Ovary (tissue), 9 donors: Measurements from ENCODE around the gene NNAT. TPM values are rescaled to one million over a fixed set of nuclear protein-coding genes. Genes with fewer than 3 reads are reported as not detected.
A peak's percentile ranks its signal among the peaks of the same experiment; 100 is the strongest.

Source experiments
- DNase-seq, 5 donors: peaks; one replicate each; pipeline ENCODE4 v3.0.0-alpha.2; 2019 to 2020
- H3K27ac ChIP-seq, 2 donors: fragments of 200-600 bp; one replicate each; pipeline versions ENCODE4 v1.5.1 to v1.8.0; 2019 to 2022
- H3K27me3 ChIP-seq: fragments of 200-600 bp; one replicate; pipeline ENCODE4 v1.8.0; 2022
- H3K36me3 ChIP-seq: fragments of 200-600 bp; sonication (generic); one replicate; pipeline ENCODE4 v1.5.1; 2019
- H3K4me1 ChIP-seq: one replicate; pipeline ENCODE4 v1.8.1; 2013; ENCODE audit warnings: mild to moderate bottlenecking, moderate library complexity; ENCODE audit not compliant: insufficient read depth
- H3K4me3 ChIP-seq: fragments of 200-600 bp; sonication (generic); one replicate; pipeline ENCODE4 v1.5.1; 2017
- H3K9me3 ChIP-seq, 2 donors: fragments of 200-600 bp in 1 of 2; sonication (generic) in 1 of 2; one replicate each; pipeline versions ENCODE4 v1.5.1 to v1.8.1; 2013 to 2019; ENCODE audit warnings: mild to moderate bottlenecking in 1 of 2, moderate library complexity in 1 of 2
- EP300 ChIP-seq: sonication (generic); formaldehyde crosslinking; IDR thresholded peaks from one replicate; pipeline ENCODE4 v1.6.1; 2017; ENCODE audit warnings: antibody characterized with exemption
- POLR2A ChIP-seq: fragments of 450-650 bp; IDR thresholded peaks from one replicate; pipeline ENCODE4 v1.6.1; 2017; ENCODE audit warnings: antibody characterized with exemption, mild to moderate bottlenecking, moderate library complexity
- WGBS, 3 donors: extraction: QIAGEN DNeasy Blood & Tissue Kit in 1 of 3; methylation state at CpG; one replicate each; pipeline versions ENCODE4 v1.1.5 to v1.1.7; 2013 to 2017; 5-methylcytosine and 5-hydroxymethylcytosine counted together
- intact Hi-C, 4 donors: fragments of 100-400 bp; cut with DNase I; formaldehyde crosslinking; loops; one replicate each; pipeline versions ENCODE4 v1.11.0 to v1.15.1; 2022 to 2023
- polyA plus RNA-seq, 2 donors: library from polyadenylated mRNA; stranded (reverse); fragments of 200-250 nt in 1 of 2; fragments of 350-450 nt in 1 of 2; fragmentation: Illumina TruSeq in 1 of 2; extraction: RNeasy Lipid Tissue Mini Kit (QIAGEN cat#74804) in 1 of 2; gene quantifications; one replicate each; pipeline ENCODE4 v1.2.3, GENCODE V29; 2013 to 2014
- total RNA-seq, 7 donors: library from RNA; depleted of rRNA in 2 of 7; stranded (reverse); fragments of >200 nt in 2 of 7; fragmentation: NEBNext Ultra II Directional in 3 of 7; extraction: Animal tissue kit (Norgen Biotek cat#: 25700) in 3 of 7; gene quantifications; one replicate each; pipeline versions ENCODE4 v1.1.0 to v1.2.4, GENCODE V29; 2016 to 2023
- TF ChIP-seq, protein P1 (sequence below), 3 donors: fragments of 450-650 bp in 2 of 3; fragments of 200-600 bp in 1 of 3; IDR thresholded peaks; one replicate each; pipeline versions ENCODE4 v1.5.1 to v1.8.0; 2016 to 2022; ENCODE audit warnings: antibody characterized with exemption in 3 of 3, mild to moderate bottlenecking in 1 of 3
- donor health status: DM: no; HTN: no; CAD: no; lungs with moderate emphysema.
- donor health status: DM: no; HTN: no; CAD: no.
- donor health status: Bipolar disorder and iron deficiency.
- donor health status: DM: yes; HTN: yes; CAD: no.
- donor health status: DM: no; HTN: no; CAD: no.
- donor health status: DM: yes; HTN: yes; CAD: no.

NNAT gene
- total and polyA plus RNA-seq, 9 donors, result 0.25 to 4.7 (median 0.45) TPM; not detected in 2

- DNase-seq, result peak in 1 of 5 donors; percentile 56
- H3K4me3 ChIP-seq, result peak overlapping the region; percentile 87
- no peaks in the 10 kb centered on the region for H3K9me3 ChIP-seq
- WGBS, 3 donors, result 3 to 4% (median 3%) methylated on average over 10 of the region's 10 CpGs
- TF ChIP-seq, protein P1, sequence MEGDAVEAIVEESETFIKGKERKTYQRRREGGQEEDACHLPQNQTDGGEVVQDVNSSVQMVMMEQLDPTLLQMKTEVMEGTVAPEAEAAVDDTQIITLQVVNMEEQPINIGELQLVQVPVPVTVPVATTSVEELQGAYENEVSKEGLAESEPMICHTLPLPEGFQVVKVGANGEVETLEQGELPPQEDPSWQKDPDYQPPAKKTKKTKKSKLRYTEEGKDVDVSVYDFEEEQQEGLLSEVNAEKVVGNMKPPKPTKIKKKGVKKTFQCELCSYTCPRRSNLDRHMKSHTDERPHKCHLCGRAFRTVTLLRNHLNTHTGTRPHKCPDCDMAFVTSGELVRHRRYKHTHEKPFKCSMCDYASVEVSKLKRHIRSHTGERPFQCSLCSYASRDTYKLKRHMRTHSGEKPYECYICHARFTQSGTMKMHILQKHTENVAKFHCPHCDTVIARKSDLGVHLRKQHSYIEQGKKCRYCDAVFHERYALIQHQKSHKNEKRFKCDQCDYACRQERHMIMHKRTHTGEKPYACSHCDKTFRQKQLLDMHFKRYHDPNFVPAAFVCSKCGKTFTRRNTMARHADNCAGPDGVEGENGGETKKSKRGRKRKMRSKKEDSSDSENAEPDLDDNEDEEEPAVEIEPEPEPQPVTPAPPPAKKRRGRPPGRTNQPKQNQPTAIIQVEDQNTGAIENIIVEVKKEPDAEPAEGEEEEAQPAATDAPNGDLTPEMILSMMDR (IDR thresholded peaks at IDR 0.05), result no peak
- no peak for TF ChIP-seq EP300
- no peak for TF ChIP-seq POLR2A
- H3K4me1 ChIP-seq, result peaks cover 13% of the 10 kb centered on the region
- no peaks in the 10 kb centered on the region for H3K36me3 ChIP-seq
- intact Hi-C loops, result loop anchor here (5.0 to 10.0 kb wide), 4 partner anchors 122 to 142 kb away; no protein-coding TSS in a partner anchor
- H3K27me3 ChIP-seq, result no peaks in the 10 kb centered on the region
- H3K27ac ChIP-seq, result no peak overlapping the region
These were observed 5.3 kb downstream of the NNAT start for GRCh38 chr20:37526238-37526838.

DNA sequence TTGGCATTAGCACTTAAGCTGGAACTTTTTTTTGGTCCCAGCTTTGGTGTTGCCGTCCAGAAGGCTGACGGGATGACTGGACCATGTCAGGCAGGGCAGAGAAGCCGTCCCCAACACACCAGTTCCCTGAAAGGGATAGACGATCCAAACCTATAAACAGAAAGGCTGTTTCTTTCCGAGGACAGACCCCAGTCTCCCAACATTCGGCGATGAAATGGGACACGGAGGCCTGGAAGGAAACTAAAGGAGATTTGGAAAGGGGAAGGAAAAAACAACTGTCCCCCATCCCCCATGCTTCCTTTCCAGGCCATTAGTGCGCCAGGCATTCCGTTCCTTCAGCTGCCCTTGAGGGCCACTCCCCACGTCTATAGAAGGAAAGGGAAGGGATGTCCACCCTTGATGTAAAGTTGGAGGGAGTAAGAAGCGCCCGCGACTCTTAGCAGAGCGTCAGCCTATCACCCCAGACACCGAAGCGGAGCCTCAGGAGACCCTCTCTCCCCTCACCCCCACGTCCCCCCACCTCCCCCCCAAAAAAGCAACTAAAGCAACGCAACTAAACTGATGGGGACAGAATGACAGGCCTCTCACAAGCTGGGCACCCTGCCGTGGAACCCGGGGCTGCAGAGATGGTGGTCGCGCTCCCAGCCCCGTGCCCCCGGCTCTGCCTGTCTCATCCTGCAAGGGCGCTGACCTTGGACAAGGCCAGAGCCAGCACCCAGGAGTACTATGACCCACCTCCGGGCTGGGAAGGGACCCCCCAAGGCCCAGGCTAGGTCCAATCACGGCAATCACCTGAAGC lies 6.0 kb downstream of the NNAT start:
- Histone ChIP-seq H3K27ac (peak overlapping the region; percentile 82 to 96), H3K9me3 (no peaks in the 10 kb centered on the region), H3K4me3 (peak overlapping the region; percentile 87), H3K4me1 (peaks cover 13% of the 10 kb centered on the region), H3K36me3 (no peaks in the 10 kb centered on the region), H3K27me3 (no peaks in the 10 kb centered on the region)
- DNase-seq, result peak in 1 of 5 donors; percentile 45
- TF ChIP-seq, protein P1 (IDR thresholded peaks at IDR 0.05), result no peak
- no peak for TF ChIP-seq POLR2A
- no peak for TF ChIP-seq EP300
- 0 to 1% (median 0%) methylated on average over 21 to 28 of the region's 28 CpGs for WGBS, 3 donors
- intact Hi-C loops, result loop anchor here (5.0 to 10.0 kb wide), 4 partner anchors 122 to 142 kb away; no protein-coding TSS in a partner anchor

GRCh38 chr20:37527638-37528445 lies 6.8 kb downstream of the NNAT start, which contains the start of gene BLCAP:
Gene BLCAP, minus strand, starts transcription at chr20:37527876. Its CDS starts 8,702 bp downstream, at chr20:37519174.
- Histone ChIP-seq H3K4me1 (peaks cover 13% of the 10 kb centered on the region), H3K9me3 (no peaks in the 10 kb centered on the region), H3K4me3 (peak within 1 kb of the TSS; percentile 87), H3K36me3 (no peaks in the 10 kb centered on the region), H3K27ac (peak within 1 kb of the TSS; percentile 82 to 96), H3K27me3 (no peaks in the 10 kb centered on the region)
- intact Hi-C loops, result loop anchor here (5.0 to 10.0 kb wide), 4 partner anchors 123 to 143 kb away; no protein-coding TSS in a partner anchor
- TF ChIP-seq EP300 (no peak), POLR2A (no peak)
- TF ChIP-seq, protein P1 (IDR thresholded peaks at IDR 0.05), result no peak
- DNase-seq, result peak; percentile 87 to 93 (median 92)
- WGBS, 3 donors, result 1% methylated on average over 45 to 62 of the region's 62 CpGs
